Stimulated activated CD4-positive, alpha-beta T cell treated with anti-CD3 and anti-CD28 coated beads, TNF-alpha, amount 100 ng/mL, for 24 hours (primary cell): ENCODE results near the gene PDZRN3.

Source experiments
- DNase-seq, 3 experiments: peaks; one replicate each; pipeline ENCODE4 v3.0.0-alpha.2; 2020; ENCODE audit warnings: low read depth in 3 of 3

PDZRN3 gene

DNA sequence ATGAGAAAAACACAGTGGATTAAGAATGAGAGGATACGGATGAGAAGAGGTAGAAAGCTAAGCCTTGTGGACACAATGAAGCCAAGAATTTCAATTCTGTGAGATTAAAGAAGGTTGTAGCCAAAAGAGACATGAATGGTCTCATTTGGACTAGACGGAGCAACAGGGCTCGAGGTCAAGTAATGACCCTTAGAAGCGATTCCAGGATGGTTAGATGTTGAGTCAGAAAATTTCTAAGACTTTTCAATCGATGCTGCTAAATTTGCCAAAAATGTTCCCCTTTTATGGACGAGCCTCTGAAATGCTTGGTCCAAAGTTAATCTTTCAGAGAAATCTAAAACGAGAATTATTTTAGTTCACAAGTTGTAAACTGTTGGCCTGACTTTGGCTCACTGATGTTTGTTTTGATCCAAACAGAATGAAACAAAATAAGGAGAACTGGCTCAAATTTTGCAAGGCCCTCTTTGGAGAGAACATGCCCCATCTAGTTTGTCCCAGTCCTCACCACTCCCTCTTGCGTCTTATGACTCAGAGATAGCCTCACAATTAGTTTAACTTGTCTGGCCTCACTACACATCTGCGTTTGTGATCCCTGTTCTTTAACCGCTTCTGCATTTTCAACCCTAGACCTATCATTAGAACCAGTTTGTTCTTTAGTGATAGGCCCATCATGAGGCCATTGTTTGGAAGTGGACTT is 235.5 kb downstream of the PDZRN3 start:
- DNase-seq = no peak

- DNase-seq = no peak
These were observed 239.2 kb downstream of the PDZRN3 start for GRCh38 chr3:73385568-73385967.

- DNase-seq = no peak
These were observed 240.4 kb downstream of the PDZRN3 start for GRCh38 chr3:73384091-73384906.

DNA sequence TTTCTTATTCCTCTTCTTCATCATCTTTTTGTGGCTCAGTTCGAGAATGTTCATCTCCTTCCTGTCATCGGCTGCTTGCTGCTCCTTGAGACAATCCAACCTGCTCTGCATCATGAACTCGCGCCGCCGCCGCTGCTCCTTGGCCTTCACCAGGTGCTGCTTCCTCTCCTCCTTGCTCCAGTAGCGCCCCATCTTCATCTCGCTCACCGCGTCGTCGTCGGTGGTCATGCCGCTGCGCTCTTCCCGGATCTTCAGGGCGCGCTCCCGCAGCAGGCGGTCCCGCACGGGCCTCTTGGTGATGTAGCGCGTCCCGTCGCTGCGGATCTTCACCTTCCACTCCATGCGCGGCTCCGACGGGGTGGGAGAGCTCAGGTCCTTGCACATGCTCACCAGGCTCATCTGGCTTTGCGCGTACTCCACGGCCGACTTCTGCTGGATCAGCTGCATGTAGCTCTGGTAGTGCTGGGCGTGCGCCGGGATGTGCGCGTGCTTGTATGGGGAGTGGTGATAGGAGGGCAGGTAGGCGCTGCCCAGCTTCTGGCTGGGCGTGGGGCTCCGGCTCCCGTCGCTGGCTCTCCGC is 241.2 kb downstream of the PDZRN3 start:
- no peak for DNase-seq

DNA sequence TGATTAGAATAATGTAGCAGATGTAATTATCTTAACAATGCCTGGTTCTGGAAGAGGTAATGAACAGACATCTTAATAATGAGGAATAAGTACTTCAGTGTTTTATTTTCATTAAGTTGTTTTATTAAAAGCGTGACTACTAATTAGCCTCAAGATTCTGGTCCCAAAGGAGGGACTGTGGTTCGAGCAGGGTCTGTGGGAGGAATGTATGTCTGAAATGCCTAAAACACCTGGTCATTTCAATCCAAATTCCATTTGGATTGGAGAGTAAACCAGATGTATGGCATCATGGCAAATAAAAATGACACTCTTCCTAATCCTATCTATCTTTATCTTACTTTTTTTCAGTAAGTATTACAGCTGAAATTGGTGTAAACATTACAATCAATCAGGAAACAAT is 243.2 kb downstream of the PDZRN3 start:
- DNase-seq = no peak

GRCh38 chr3:73380735-73381532 is 243.8 kb downstream of the PDZRN3 start:
- DNase-seq = no peak

- no peak for DNase-seq
These were observed 245.3 kb downstream of the PDZRN3 start for GRCh38 chr3:73379465-73379864.

DNA sequence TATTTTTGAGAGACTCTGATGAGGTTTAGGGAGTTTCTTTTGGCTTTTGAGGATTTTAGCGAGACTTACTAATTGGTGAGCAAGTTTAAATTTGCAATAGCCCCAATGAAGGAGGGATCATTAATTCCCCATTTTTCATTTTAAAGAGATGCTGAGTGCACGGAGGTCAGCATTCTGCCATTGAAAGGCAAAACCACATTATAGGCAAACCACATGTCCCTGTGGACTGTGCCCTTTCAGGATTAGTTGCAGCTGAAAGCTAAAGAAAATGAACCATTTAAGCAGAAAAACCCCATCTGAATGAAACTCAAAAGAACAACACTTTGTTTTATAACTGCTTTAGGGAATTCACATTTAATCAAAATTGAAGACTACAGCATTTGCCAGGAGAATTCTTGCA is 246.5 kb downstream of the PDZRN3 start:
- DNase-seq = no peak

DNA sequence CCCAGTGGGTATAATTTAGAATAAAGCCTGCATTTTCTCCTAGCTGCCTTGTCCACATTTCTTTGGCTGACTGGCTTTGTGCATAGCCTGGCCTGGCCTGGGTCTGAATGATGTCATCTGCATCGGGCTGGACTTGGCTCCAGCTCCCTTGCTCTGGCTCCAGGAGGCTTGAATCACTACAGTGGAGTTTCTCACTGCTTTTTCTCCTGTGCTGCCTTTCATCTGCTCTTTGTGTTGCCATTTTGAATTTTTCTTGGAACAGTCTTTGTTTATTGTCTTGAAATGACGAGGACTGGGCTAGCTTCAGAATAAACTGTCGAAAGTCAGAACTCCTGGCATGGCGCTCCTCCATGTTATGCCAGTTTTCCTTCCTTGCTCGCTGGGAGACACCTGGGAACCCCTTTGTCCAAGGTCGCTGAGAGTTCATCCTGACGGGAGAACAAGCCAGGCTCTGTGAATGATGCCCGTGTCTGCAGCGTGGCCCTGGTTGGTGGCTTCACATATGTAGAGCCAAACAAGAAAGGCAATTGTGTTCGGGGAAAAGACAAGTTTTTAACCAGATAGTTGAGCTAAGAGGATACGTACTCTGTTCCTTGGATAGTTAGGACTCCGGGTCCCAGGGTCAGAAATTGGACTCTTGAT is 258.9 kb downstream of the PDZRN3 start:
- DNase-seq = no peak

GRCh38 chr3:73364517-73364916 is 260.2 kb downstream of the PDZRN3 start:
- DNase-seq = no peak

DNA sequence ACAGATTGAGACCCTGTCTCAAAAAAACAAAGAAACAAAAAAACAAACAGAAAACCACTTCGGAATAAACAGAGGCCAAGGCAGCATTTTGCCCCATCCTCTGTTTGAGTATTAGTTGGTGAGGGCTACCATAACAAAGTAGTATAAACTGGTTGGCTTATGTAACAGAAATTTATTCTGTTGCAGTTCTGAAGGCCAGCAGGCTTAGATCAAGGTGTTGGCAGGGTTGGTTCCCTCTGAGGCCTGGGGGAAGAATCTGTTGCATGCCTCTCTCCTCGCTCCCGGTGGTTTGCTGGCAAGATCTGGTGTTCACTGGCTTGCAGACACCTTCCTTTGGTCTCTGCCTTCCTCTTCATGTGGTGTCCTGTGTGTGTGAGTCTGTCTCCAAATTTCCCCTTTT is 261.6 kb downstream of the PDZRN3 start:
- no peak for DNase-seq

- no peak for DNase-seq
These were observed 263.1 kb downstream of the PDZRN3 start for GRCh38 chr3:73361591-73361990.

GRCh38 chr3:73353649-73354217 is 271.0 kb downstream of the PDZRN3 start:
- no peak for DNase-seq

DNA sequence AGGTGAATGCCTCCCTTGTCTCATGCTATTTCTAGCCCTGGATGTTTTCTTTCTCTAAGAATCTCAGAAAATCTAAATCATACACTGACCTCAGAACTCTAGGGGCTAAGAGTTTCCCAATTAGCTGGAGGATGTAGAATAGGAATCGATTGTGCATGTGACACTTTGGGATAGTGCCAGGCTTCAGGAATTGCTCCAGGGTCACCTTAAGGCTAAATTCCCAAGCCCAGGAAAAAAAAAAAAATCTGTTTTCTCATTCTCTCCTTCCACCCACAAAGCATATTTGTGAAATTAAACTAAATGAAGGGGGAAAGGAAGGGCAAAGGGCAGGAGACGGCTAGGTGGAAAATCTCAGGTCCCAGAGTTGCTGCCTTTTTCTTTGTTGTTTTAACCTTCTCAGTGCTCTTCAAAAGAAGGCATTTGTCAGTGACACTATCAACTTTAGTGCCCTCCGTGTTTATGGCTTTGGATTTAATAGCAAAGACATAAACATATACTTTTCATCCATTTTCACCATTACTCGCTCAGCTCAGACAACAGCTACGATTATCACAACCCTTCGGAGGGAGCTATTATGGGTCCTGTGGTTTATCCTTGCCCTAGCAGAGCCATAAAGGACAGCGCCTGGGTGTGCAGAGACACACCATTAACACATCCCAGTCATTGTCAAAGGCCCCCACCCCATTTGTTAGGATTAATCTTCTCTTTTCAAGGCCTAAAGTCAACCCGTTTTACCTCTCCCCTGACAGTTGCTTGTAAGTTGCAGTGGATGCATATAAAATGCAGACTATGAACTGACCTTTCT is 271.7 kb downstream of the PDZRN3 start:
- no peak for DNase-seq

DNA sequence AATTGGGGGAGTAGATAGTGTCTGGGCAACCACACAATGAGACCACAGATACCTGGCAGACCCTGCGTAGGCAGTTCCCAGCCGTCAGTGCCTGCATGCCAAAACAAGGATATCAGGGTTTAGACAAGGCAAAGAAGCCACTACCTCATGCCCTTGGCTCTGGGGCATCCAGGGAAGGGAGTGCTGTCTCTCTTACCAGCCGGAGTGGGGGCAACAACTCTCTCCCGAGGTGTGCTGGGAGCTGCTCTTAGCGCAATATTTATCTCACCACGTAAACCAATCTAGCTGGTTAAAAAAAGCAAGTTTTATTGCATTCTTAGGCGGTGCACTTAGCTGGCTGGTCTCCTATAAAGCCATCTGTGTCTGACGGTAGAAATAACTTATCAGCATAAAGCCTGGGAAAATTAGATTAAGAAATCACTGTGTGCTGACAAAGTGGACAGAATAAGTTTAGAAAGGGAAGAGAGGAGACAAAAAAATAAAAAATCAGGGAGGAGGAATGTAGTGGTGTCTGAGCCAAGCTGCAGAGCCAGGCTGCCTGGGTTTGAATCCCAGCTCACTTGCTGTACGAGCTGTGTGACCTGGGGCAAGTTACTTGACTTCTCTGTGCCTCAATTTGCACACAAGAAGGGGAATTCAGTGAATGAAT is 273.2 kb downstream of the PDZRN3 start:
- DNase-seq = no peak

GRCh38 chr3:73350996-73351395 is 273.7 kb downstream of the PDZRN3 start:
- DNase-seq = no peak

DNA sequence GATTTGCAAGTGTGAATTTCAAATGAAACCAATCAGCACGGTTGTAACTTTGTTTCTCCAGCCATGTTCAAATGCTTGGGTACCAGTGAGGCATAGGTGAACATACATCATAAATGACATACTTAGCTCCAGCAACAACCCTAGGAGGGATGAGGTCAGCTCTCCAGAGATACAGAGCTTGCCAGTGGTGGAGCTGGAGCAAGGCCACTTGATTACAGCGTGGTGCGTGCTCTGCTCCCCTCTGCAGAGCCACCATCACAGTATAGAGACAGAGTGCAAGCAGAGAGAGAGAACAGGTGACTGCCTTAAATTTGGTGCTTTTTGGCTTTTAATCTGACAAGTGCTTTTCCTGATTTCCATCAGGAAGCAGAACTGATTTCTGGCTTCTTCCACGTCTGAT is 275.1 kb downstream of the PDZRN3 start:
- no peak for DNase-seq

GRCh38 chr3:73342077-73342476 is 282.7 kb downstream of the PDZRN3 start:
- no peak for DNase-seq

GRCh38 chr3:73341272-73341935 is 283.3 kb downstream of the PDZRN3 start:
- DNase-seq = no peak
